WTC11 (cell line): ENCODE measurements around the gene PCDHAC1. TPM values are rescaled to one million over a fixed set of nuclear protein-coding genes. Genes with fewer than 3 reads are reported as not detected.
A peak's percentile ranks its signal among the peaks of the same experiment; 100 is the strongest.

Source experiments
- ATAC-seq: fragments of 200-7000 bp; cut with Tn5 transposase; 2 replicates; pipeline ENCODE4 v1.10.0; 2021; ENCODE audit warnings: mild to moderate bottlenecking, moderate library complexity
- CTCF ChIA-PET: fragments of 300-600 bp; sonication (Branson Sonifier 250); formaldehyde crosslinking; loops from one replicate; lab custom pipeline; 2021; ENCODE audit warnings: antibody characterized with exemption; lab: Charles Lee
- POLR2A ChIA-PET: fragments of 350-600 bp; sonication (Branson Sonifier 250); formaldehyde crosslinking; loops from one replicate; lab custom pipeline; 2021; ENCODE audit warnings: antibody characterized with exemption; lab: Charles Lee
- DNase-seq: peaks from one replicate; pipeline ENCODE4 v3.0.0; 2021; ENCODE audit warnings: low spot score
- H3K27ac Mint-ChIP-seq: 2 replicates; pipeline ENCODE4 v1.8.0; 2021; ENCODE audit warnings: mixed read lengths
- H3K27me3 Mint-ChIP-seq: 2 replicates; pipeline ENCODE4 v1.8.0; 2021; ENCODE audit warnings: low read depth, mild to moderate bottlenecking, moderate library complexity, mixed read lengths
- H3K36me3 Mint-ChIP-seq: 2 replicates; pipeline ENCODE4 v1.8.0; 2021; ENCODE audit warnings: mixed read lengths
- H3K4me1 Mint-ChIP-seq: 2 replicates; pipeline ENCODE4 v1.8.0; 2022; ENCODE audit warnings: mixed read lengths
- H3K4me3 Mint-ChIP-seq: 2 replicates; pipeline ENCODE4 v1.8.0; 2021; ENCODE audit warnings: mild to moderate bottlenecking, moderate library complexity, mixed read lengths
- H3K9me3 Mint-ChIP-seq: 2 replicates; pipeline ENCODE4 v1.8.0; 2021; ENCODE audit warnings: mixed read lengths
- ETV6 ChIP-seq: sonication (generic); formaldehyde crosslinking; IDR thresholded peaks from 2 replicates; pipeline ENCODE4 v1.8.1; 2022; ENCODE audit warnings: mild to moderate bottlenecking, missing genetic modification reagents
- KAT7 ChIP-seq: sonication (generic); formaldehyde crosslinking; IDR thresholded peaks from 2 replicates; pipeline ENCODE4 v1.8.1; 2023; ENCODE audit warnings: missing genetic modification reagents, mild to moderate bottlenecking, borderline replicate concordance
- MXD4 ChIP-seq: fragments of 250-450 bp; sonication (Bioruptor Pico); IDR thresholded peaks from 2 replicates; pipeline ENCODE4 v1.8.0; 2021; ENCODE audit warnings: mild to moderate bottlenecking, moderate library complexity, borderline replicate concordance
- NFYB ChIP-seq: sonication (generic); formaldehyde crosslinking; conservative IDR thresholded peaks from 2 replicates; pipeline ENCODE4 v1.8.0; 2022; ENCODE audit warnings: low read depth, missing genetic modification reagents
- RELA ChIP-seq: sonication (generic); formaldehyde crosslinking; IDR thresholded peaks from 2 replicates; pipeline ENCODE4 v1.8.1; 2022; ENCODE audit warnings: missing genetic modification reagents, mild to moderate bottlenecking, borderline replicate concordance
- TEAD1 ChIP-seq: sonication (generic); formaldehyde crosslinking; IDR thresholded peaks from 2 replicates; pipeline ENCODE4 v1.8.0; 2022; ENCODE audit warnings: mild to moderate bottlenecking, missing genetic modification reagents
- TP53 ChIP-seq: sonication (generic); formaldehyde crosslinking; IDR thresholded peaks from 2 replicates; pipeline ENCODE4 v1.8.1; 2023; ENCODE audit warnings: mild to moderate bottlenecking, missing genetic modification reagents
- ZNF416 ChIP-seq: fragments of 250-450 bp; sonication (Bioruptor Pico); IDR thresholded peaks from 2 replicates; pipeline ENCODE4 v1.9.0; 2021; ENCODE audit warnings: mild to moderate bottlenecking, inconsistent platforms
- total RNA-seq: library from RNA; stranded (reverse); gene quantifications from 3 replicates; pipeline ENCODE4 v1.2.3, GENCODE V29; 2021
- TF ChIP-seq, protein P1 (sequence below): sonication (generic); formaldehyde crosslinking; IDR thresholded peaks from 2 replicates; pipeline ENCODE4 v1.8.1; 2023; ENCODE audit warnings: mild to moderate bottlenecking, missing genetic modification reagents
- TF ChIP-seq, protein P2 (sequence below): sonication (generic); formaldehyde crosslinking; IDR thresholded peaks from 2 replicates; pipeline ENCODE4 v1.8.0; 2023; ENCODE audit warnings: missing genetic modification reagents
- TF ChIP-seq, protein P3 (sequence below): fragments of 250-450 bp; sonication (Bioruptor Pico); IDR thresholded peaks from 2 replicates; pipeline ENCODE4 v1.9.0; 2021; ENCODE audit warnings: mild to moderate bottlenecking, borderline replicate concordance
- TF ChIP-seq, protein P4 (sequence below): sonication (generic); formaldehyde crosslinking; IDR thresholded peaks from 2 replicates; pipeline ENCODE4 v1.8.1; 2022; ENCODE audit warnings: low read depth, missing genetic modification reagents, borderline replicate concordance
- TF ChIP-seq, protein P5 (sequence below): fragments of 250-450 bp; sonication (Bioruptor Pico); IDR thresholded peaks from 2 replicates; pipeline ENCODE4 v2.1.2; 2022; ENCODE audit warnings: mild to moderate bottlenecking, moderate library complexity
- TF ChIP-seq, protein P6 (sequence below): sonication (generic); formaldehyde crosslinking; IDR thresholded peaks from 2 replicates; pipeline ENCODE4 v1.8.1; 2022; ENCODE audit warnings: mild to moderate bottlenecking, moderate library complexity, missing genetic modification reagents

PCDHAC1 gene
- total RNA-seq, 1 experiment from 2014 or later, result 8.4 TPM

DNA sequence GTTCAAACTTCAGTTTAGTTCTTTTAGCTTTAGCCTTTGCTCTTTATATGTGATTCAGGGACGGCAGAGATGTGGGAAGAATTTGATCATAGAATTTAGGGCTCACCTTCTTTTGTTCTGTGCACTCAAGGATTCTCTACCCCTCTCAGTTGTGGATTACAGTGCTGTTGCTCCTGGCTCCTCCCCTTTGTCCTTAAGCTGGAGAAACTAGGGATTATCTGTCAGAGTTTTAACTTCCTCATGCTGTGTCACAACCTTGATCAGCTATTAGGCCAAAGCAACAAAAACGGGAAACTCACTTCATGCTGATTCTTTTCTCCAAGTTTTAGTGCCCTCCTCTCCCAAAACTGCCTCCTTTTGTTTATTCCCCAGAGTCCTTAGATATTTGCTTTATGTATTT, 27.1 kb downstream of the PCDHAC1 start (continued):
- TF ChIP-seq, protein P1, sequence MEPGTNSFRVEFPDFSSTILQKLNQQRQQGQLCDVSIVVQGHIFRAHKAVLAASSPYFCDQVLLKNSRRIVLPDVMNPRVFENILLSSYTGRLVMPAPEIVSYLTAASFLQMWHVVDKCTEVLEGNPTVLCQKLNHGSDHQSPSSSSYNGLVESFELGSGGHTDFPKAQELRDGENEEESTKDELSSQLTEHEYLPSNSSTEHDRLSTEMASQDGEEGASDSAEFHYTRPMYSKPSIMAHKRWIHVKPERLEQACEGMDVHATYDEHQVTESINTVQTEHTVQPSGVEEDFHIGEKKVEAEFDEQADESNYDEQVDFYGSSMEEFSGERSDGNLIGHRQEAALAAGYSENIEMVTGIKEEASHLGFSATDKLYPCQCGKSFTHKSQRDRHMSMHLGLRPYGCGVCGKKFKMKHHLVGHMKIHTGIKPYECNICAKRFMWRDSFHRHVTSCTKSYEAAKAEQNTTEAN (CRISPR knock-in tag), result no peak
- TF ChIP-seq MXD4, result no peak

DNA sequence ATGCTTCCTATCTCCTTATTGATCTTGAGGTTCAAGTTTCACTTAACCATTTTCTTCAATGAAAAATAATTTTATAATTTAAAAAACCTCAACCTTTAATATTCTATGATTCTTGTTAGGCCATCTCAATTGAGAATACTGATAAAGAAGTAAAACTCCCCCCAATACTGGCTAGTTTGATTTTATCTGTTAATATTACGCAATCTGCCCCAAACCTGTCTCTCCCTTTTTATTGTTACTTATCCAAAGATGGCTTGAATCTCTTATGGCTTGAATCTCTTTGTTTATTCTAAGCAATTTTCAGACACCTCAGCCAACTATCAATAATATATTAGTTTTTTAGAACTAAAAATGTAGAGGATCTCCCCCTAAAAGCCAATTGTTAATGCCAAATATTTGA, 36.1 kb downstream of the PCDHAC1 start:
- H3K36me3 Mint-ChIP-seq, result no peaks in the 10 kb centered on the region
- peaks cover 20% of the 10 kb centered on the region for H3K4me1 Mint-ChIP-seq
- no peak for DNase-seq
- no peak overlapping the region for H3K27ac Mint-ChIP-seq
- no peak overlapping the region for H3K4me3 Mint-ChIP-seq
- no peak for ATAC-seq
- no peaks in the 10 kb centered on the region for H3K9me3 Mint-ChIP-seq
- ChIA-PET CTCF (no interaction called here), POLR2A (no interaction called here)
- TF ChIP-seq KAT7 (CRISPR knock-in tag) (no peak), TP53 (CRISPR knock-in tag) (no peak), MXD4 (no peak), RELA (CRISPR knock-in tag) (no peak), TEAD1 (no peak), ETV6 (no peak), NFYB (no peak)
- TF ChIP-seq, protein P2, sequence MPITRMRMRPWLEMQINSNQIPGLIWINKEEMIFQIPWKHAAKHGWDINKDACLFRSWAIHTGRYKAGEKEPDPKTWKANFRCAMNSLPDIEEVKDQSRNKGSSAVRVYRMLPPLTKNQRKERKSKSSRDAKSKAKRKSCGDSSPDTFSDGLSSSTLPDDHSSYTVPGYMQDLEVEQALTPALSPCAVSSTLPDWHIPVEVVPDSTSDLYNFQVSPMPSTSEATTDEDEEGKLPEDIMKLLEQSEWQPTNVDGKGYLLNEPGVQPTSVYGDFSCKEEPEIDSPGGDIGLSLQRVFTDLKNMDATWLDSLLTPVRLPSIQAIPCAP (CRISPR knock-in tag), result no peak
- TF ChIP-seq, protein P3, sequence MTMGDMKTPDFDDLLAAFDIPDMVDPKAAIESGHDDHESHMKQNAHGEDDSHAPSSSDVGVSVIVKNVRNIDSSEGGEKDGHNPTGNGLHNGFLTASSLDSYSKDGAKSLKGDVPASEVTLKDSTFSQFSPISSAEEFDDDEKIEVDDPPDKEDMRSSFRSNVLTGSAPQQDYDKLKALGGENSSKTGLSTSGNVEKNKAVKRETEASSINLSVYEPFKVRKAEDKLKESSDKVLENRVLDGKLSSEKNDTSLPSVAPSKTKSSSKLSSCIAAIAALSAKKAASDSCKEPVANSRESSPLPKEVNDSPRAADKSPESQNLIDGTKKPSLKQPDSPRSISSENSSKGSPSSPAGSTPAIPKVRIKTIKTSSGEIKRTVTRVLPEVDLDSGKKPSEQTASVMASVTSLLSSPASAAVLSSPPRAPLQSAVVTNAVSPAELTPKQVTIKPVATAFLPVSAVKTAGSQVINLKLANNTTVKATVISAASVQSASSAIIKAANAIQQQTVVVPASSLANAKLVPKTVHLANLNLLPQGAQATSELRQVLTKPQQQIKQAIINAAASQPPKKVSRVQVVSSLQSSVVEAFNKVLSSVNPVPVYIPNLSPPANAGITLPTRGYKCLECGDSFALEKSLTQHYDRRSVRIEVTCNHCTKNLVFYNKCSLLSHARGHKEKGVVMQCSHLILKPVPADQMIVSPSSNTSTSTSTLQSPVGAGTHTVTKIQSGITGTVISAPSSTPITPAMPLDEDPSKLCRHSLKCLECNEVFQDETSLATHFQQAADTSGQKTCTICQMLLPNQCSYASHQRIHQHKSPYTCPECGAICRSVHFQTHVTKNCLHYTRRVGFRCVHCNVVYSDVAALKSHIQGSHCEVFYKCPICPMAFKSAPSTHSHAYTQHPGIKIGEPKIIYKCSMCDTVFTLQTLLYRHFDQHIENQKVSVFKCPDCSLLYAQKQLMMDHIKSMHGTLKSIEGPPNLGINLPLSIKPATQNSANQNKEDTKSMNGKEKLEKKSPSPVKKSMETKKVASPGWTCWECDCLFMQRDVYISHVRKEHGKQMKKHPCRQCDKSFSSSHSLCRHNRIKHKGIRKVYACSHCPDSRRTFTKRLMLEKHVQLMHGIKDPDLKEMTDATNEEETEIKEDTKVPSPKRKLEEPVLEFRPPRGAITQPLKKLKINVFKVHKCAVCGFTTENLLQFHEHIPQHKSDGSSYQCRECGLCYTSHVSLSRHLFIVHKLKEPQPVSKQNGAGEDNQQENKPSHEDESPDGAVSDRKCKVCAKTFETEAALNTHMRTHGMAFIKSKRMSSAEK (CRISPR knock-in tag), result no peak
- H3K27me3 Mint-ChIP-seq, result peaks cover 9% of the 10 kb centered on the region

DNA sequence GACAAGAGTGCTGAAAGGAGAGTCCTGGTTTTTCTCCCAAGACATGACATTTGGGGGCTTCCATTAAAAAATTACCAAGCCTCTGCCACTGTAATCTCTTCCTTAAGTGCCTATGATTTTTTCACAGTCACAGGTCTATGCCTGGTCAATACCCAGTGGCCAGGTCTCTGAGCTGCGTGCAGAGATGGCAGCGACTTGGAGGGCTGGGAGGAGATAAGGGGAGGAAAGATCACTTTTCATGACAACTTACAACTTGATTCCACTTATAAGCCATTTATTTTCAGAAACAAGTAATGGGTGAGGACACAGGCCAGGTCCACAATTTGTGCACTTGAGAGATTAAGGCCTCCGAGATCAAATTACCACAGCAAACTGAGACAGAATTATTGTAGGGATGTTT, 38.3 kb downstream of the PCDHAC1 start:
- TF ChIP-seq, protein P4, sequence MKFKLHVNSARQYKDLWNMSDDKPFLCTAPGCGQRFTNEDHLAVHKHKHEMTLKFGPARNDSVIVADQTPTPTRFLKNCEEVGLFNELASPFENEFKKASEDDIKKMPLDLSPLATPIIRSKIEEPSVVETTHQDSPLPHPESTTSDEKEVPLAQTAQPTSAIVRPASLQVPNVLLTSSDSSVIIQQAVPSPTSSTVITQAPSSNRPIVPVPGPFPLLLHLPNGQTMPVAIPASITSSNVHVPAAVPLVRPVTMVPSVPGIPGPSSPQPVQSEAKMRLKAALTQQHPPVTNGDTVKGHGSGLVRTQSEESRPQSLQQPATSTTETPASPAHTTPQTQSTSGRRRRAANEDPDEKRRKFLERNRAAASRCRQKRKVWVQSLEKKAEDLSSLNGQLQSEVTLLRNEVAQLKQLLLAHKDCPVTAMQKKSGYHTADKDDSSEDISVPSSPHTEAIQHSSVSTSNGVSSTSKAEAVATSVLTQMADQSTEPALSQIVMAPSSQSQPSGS (CRISPR knock-in tag), result no peak
- TF ChIP-seq, protein P5, sequence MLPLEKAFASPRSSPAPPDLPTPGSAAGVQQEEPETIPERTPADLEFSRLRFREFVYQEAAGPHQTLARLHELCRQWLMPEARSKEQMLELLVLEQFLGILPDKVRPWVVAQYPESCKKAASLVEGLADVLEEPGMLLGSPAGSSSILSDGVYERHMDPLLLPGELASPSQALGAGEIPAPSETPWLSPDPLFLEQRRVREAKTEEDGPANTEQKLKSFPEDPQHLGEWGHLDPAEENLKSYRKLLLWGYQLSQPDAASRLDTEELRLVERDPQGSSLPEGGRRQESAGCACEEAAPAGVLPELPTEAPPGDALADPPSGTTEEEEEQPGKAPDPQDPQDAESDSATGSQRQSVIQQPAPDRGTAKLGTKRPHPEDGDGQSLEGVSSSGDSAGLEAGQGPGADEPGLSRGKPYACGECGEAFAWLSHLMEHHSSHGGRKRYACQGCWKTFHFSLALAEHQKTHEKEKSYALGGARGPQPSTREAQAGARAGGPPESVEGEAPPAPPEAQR (CRISPR knock-in tag), result no peak
- TF ChIP-seq ZNF416, result no peak
- TF ChIP-seq, protein P2 (CRISPR knock-in tag), result no peak
- TF ChIP-seq, protein P6, sequence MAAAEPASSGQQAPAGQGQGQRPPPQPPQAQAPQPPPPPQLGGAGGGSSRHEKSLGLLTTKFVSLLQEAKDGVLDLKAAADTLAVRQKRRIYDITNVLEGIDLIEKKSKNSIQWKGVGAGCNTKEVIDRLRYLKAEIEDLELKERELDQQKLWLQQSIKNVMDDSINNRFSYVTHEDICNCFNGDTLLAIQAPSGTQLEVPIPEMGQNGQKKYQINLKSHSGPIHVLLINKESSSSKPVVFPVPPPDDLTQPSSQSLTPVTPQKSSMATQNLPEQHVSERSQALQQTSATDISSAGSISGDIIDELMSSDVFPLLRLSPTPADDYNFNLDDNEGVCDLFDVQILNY (CRISPR knock-in tag), result no peak
- no peaks in the 10 kb centered on the region for H3K36me3 Mint-ChIP-seq
- H3K4me1 Mint-ChIP-seq, result peaks cover 31% of the 10 kb centered on the region
- H3K4me3 Mint-ChIP-seq, result peak overlapping the region; percentile 92; the same call in 1 of the 2 replicates
- H3K27me3 Mint-ChIP-seq, result peaks cover 21% of the 10 kb centered on the region
- DNase-seq (no peak), ATAC-seq (no peak)
- POLR2A ChIA-PET, result interaction anchor here (1.6 kb wide), 1 partner anchor 38 kb away, joined by 4 read pairs; the partner anchor contains the start of gene PCDHAC1
- H3K27ac Mint-ChIP-seq, result no peak overlapping the region
- H3K9me3 Mint-ChIP-seq, result no peaks in the 10 kb centered on the region
- CTCF ChIA-PET, result interaction anchor here (1.1 to 1.5 kb wide), 2 partner anchors 55 to 76 kb away, joined by 3 to 8 read pairs; no protein-coding TSS in a partner anchor
